Chondrocyte (in vitro differentiated cells): ENCODE measurements around the gene CRYBB1. TPM values are rescaled to one million over a fixed set of nuclear protein-coding genes. Genes with fewer than 3 reads are reported as not detected.

Source experiments
- DNase-seq: peaks from one replicate; pipeline ENCODE4 v3.0.0; 2021; ENCODE audit warnings: mixed read lengths, low spot score
- H3K27ac Mint-ChIP-seq: one replicate; pipeline ENCODE4 v1.8.0; 2021; ENCODE audit warnings: mild to moderate bottlenecking, moderate library complexity, mixed read lengths; ENCODE audit not compliant: unreplicated experiment
- H3K27me3 Mint-ChIP-seq: 2 replicates; pipeline ENCODE4 v1.8.0; 2021; ENCODE audit warnings: low read depth, mixed read lengths
- H3K36me3 Mint-ChIP-seq: 2 replicates; pipeline ENCODE4 v1.8.0; 2021; ENCODE audit warnings: low read depth, mixed read lengths
- H3K4me1 Mint-ChIP-seq: 2 replicates; pipeline ENCODE4 v1.8.0; 2021; ENCODE audit warnings: low read depth, mild to moderate bottlenecking, mixed read lengths
- H3K4me3 Mint-ChIP-seq: one replicate; pipeline ENCODE4 v1.8.0; 2021; ENCODE audit warnings: mild to moderate bottlenecking, moderate library complexity, mixed read lengths; ENCODE audit not compliant: unreplicated experiment
- H3K9me3 Mint-ChIP-seq: 2 replicates; pipeline ENCODE4 v1.8.0; 2021; ENCODE audit warnings: low read depth, mixed read lengths
- CTCF ChIP-seq: fragments of 200-600 bp; sonication (generic); IDR thresholded peaks from 2 replicates; pipeline ENCODE4 v1.5.0; 2021; ENCODE audit warnings: antibody characterized with exemption, mild to moderate bottlenecking, moderate library complexity
- total RNA-seq: library from RNA; stranded (reverse); gene quantifications from 3 replicates; pipeline ENCODE4 v1.2.1, GENCODE V29; 2021

CRYBB1 gene
- total RNA-seq, 1 donor from 2014 or later: not detected

- no peak overlapping the region for H3K4me3 Mint-ChIP-seq
- peaks cover 5% of the 10 kb centered on the region for H3K36me3 Mint-ChIP-seq
- peaks cover 30% of the 10 kb centered on the region for H3K4me1 Mint-ChIP-seq
- DNase-seq: no peak
- no peak overlapping the region for H3K27ac Mint-ChIP-seq
- no peak for TF ChIP-seq CTCF
- no peaks in the 10 kb centered on the region for H3K27me3 Mint-ChIP-seq
- no peaks in the 10 kb centered on the region for H3K9me3 Mint-ChIP-seq
These were observed 53.6 kb downstream of the CRYBB1 start for GRCh38 chr22:26564181-26564580.

- no peak for TF ChIP-seq CTCF
- Mint-ChIP-seq H3K9me3 (no peaks in the 10 kb centered on the region), H3K36me3 (peaks cover 5% of the 10 kb centered on the region), H3K27ac (no peak overlapping the region), H3K4me3 (no peak overlapping the region), H3K27me3 (no peaks in the 10 kb centered on the region), H3K4me1 (peaks cover 31% of the 10 kb centered on the region)
- DNase-seq: no peak
These were observed 54.8 kb downstream of the CRYBB1 start for GRCh38 chr22:26563022-26563421.

DNA sequence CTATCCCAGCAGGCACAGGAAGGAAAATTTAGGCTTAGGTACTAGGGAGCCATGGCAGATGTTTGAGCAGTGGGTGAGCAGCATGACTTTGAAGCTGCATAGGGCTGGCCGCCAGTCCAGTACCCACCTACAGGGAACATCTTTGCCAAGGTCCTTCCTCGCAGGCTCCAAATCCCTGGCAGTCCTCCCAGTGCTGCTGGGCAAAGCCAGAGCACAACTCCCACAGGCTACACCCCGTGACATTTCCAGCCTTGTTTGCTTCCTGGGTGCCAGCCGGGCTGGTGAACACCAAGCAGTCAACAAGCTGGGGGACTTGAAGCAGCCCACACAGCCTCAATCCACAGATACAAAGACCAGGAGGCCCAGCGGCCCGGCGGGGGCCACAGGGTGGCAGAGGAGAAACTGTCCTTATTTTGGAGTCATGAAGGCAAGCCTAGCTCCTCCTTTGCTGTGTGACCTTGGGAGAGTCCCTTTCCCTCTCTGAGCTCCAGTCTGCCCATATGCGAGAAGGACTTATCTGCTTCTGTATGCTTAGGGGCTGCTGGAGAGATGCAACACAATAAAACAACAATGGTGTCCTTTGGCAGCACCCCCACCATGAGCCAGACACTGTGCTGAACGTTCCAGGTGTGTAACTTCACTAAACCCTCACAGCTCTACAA lies 55.9 kb downstream of the CRYBB1 start:
- H3K9me3 Mint-ChIP-seq: no peaks in the 10 kb centered on the region
- H3K36me3 Mint-ChIP-seq: peaks cover 5% of the 10 kb centered on the region

DNA sequence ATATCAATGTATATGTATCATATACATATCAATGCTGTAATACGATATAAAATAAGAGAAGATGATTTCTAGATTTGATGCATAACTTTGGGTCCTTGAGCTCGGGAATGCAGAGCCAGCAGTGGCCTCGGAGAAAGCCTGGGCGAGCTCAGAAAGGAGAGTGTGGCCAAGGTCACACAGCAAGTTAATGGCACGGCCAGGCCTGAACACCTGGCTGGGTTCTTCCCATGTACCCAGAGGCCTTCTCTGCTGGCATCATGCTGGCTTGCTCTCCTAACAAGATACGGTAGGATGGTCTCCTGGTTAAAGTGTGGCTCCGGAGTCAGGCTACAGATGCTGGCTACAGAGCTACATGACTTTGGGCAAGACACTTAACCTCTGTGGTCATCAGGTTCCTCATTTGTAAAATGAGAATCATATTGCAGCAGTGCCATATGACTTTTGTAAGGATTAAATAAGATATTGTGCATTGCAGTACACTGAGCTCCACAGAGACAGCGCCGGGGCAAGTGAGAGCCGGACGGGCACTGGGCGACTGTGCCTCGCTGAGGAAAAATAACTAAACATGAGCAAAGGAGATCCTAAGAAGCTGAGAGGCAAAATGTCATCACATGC lies 57.8 kb downstream of the CRYBB1 start:
- H3K36me3 Mint-ChIP-seq: peaks cover 5% of the 10 kb centered on the region

More for the DNA sequence above, 55.9 kb downstream of the CRYBB1 start:
- no peak overlapping the region for H3K27ac Mint-ChIP-seq
- DNase-seq: no peak
- peaks cover 36% of the 10 kb centered on the region for H3K4me1 Mint-ChIP-seq
- H3K4me3 Mint-ChIP-seq: no peak overlapping the region
- no peaks in the 10 kb centered on the region for H3K27me3 Mint-ChIP-seq
- TF ChIP-seq CTCF: no peak

More for the DNA sequence above, 57.8 kb downstream of the CRYBB1 start:
- no peak overlapping the region for H3K27ac Mint-ChIP-seq
- no peak overlapping the region for H3K4me3 Mint-ChIP-seq
- no peaks in the 10 kb centered on the region for H3K9me3 Mint-ChIP-seq
- H3K27me3 Mint-ChIP-seq: no peaks in the 10 kb centered on the region
- H3K4me1 Mint-ChIP-seq: peaks cover 41% of the 10 kb centered on the region
- no peak for TF ChIP-seq CTCF
- DNase-seq: no peak
